Hepatocyte (in vitro differentiated cells): ENCODE measurements around the gene SHROOM2.

Source experiments
- EZH2 ChIP-seq: fragments of 200-600 bp; sonication (generic); IDR thresholded peaks from 2 replicates; pipeline ENCODE4 v1.6.1; 2016; ENCODE audit warnings: antibody characterized with exemption, mild to moderate bottlenecking, borderline replicate concordance
- EZH2phosphoT487 ChIP-seq: fragments of 200-600 bp; sonication (generic); IDR thresholded peaks from one replicate; pipeline ENCODE4 v1.6.1; 2018; ENCODE audit warnings: antibody characterized with exemption, mild to moderate bottlenecking, low read depth, moderate library complexity; ENCODE audit not compliant: unreplicated experiment, severe bottlenecking
- TF ChIP-seq, protein P1 (sequence below): fragments of 200-600 bp; sonication (generic); IDR thresholded peaks from 2 replicates; pipeline ENCODE4 v1.5.1; 2016; ENCODE audit warnings: antibody characterized with exemption, mild to moderate bottlenecking; ENCODE audit not compliant: poor library complexity

- TF ChIP-seq, protein P1, sequence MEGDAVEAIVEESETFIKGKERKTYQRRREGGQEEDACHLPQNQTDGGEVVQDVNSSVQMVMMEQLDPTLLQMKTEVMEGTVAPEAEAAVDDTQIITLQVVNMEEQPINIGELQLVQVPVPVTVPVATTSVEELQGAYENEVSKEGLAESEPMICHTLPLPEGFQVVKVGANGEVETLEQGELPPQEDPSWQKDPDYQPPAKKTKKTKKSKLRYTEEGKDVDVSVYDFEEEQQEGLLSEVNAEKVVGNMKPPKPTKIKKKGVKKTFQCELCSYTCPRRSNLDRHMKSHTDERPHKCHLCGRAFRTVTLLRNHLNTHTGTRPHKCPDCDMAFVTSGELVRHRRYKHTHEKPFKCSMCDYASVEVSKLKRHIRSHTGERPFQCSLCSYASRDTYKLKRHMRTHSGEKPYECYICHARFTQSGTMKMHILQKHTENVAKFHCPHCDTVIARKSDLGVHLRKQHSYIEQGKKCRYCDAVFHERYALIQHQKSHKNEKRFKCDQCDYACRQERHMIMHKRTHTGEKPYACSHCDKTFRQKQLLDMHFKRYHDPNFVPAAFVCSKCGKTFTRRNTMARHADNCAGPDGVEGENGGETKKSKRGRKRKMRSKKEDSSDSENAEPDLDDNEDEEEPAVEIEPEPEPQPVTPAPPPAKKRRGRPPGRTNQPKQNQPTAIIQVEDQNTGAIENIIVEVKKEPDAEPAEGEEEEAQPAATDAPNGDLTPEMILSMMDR: no peak
- TF ChIP-seq EZH2 (no peak), EZH2phosphoT487 (no peak)
Observed at GRCh38 chrX:9905721-9906120, 119.5 kb downstream of the SHROOM2 start.
